ENCODE results near the gene SLC25A6.
"Not testable (repeated sequence)": the region's sequence is repeated elsewhere in the genome, so short reads cannot be mapped to it uniquely, and the experiment has no call there.

The SLC25A6 gene

GRCh38 chrX:1391707-1392375 lies at the start of gene SLC25A6:
SLC25A6 (minus strand) TSS chrX:1392113; CDS start chrX:1392009, 104 bp downstream.
- DNase-seq (ENCODE audit: low read depth): peak; percentile 97

- DNase-seq (ENCODE audit: low read depth): no peak
Measured at GRCh38 chrX:1440506-1440905, 48.6 kb upstream of the SLC25A6 start.

GRCh38 chrX:1435241-1435895 lies 43.5 kb upstream of the SLC25A6 start:
- DNase-seq (ENCODE audit: low read depth): no peak

- DNase-seq (ENCODE audit: low read depth): no peak
Measured at GRCh38 chrX:1434871-1435240, 42.9 kb upstream of the SLC25A6 start.

- DNase-seq (ENCODE audit: low read depth): no peak
Measured at GRCh38 chrX:1433646-1434357, 41.9 kb upstream of the SLC25A6 start.

- no peak for DNase-seq (ENCODE audit: low read depth)
Measured at GRCh38 chrX:1430451-1430850, 38.5 kb upstream of the SLC25A6 start.

GRCh38 chrX:1427756-1428155 lies 35.8 kb upstream of the SLC25A6 start:
- no peak for DNase-seq (ENCODE audit: low read depth)

- DNase-seq (ENCODE audit: low read depth): not testable (repeated sequence)
Measured at GRCh38 chrX:1426321-1426720, 34.4 kb upstream of the SLC25A6 start.

- no peak for DNase-seq (ENCODE audit: low read depth)
Measured at GRCh38 chrX:1425381-1425780, 33.5 kb upstream of the SLC25A6 start.

GRCh38 chrX:1424147-1424851 lies 32.4 kb upstream of the SLC25A6 start:
- no peak for DNase-seq (ENCODE audit: low read depth)

GRCh38 chrX:1423215-1423614 lies 31.3 kb upstream of the SLC25A6 start:
- DNase-seq (ENCODE audit: low read depth): no peak

- DNase-seq (ENCODE audit: low read depth): no peak
Measured at GRCh38 chrX:1422135-1422465, 30.2 kb upstream of the SLC25A6 start.

GRCh38 chrX:1421433-1422134 lies 29.7 kb upstream of the SLC25A6 start:
- no peak for DNase-seq (ENCODE audit: low read depth)

- DNase-seq (ENCODE audit: low read depth): no peak
Measured at GRCh38 chrX:1420371-1420770, 28.5 kb upstream of the SLC25A6 start.

- no peak for DNase-seq (ENCODE audit: low read depth)
Measured at GRCh38 chrX:1419545-1420355, 27.8 kb upstream of the SLC25A6 start.

- DNase-seq (ENCODE audit: low read depth): no peak
Measured at GRCh38 chrX:1418901-1419544, 27.1 kb upstream of the SLC25A6 start.

GRCh38 chrX:1417921-1418771 lies 26.2 kb upstream of the SLC25A6 start:
- no peak for DNase-seq (ENCODE audit: low read depth)

GRCh38 chrX:1416965-1417760 lies 25.2 kb upstream of the SLC25A6 start:
- no peak for DNase-seq (ENCODE audit: low read depth)

- no peak for DNase-seq (ENCODE audit: low read depth)
Measured at GRCh38 chrX:1416327-1416784, 24.4 kb upstream of the SLC25A6 start.
